K562 treated with DMSO at 1 percent for 48 hours (cell line): Measurements from ENCODE around the gene BCR. TPM values are rescaled to one million over a fixed set of nuclear protein-coding genes. Genes with fewer than 3 reads are reported as not detected.

Experiments used
- total RNA-seq: library from RNA; unstranded; fragments of 300-600 nt; gene quantifications from 2 replicates; pipeline ENCODE4 v1.2.3, GENCODE V29; 2022; ENCODE audit warnings: low replicate concordance; ENCODE audit errors: extremely low read depth

Gene BCR
- total RNA-seq = not detected in 2 replicates

DNA sequence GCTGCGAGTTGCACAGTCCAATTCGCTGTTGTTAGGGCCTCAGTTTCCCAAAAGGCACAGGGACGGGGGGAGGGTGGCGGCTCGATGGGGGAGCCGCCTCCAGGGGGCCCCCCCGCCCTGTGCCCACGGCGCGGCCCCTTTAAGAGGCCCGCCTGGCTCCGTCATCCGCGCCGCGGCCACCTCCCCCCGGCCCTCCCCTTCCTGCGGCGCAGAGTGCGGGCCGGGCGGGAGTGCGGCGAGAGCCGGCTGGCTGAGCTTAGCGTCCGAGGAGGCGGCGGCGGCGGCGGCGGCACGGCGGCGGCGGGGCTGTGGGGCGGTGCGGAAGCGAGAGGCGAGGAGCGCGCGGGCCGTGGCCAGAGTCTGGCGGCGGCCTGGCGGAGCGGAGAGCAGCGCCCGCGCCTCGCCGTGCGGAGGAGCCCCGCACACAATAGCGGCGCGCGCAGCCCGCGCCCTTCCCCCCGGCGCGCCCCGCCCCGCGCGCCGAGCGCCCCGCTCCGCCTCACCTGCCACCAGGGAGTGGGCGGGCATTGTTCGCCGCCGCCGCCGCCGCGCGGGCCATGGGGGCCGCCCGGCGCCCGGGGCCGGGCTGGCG, at the start of gene BCR:
TSS of gene BCR (plus strand) at position 209 of the 592 bp plus-strand sequence. CDS start 452 bp downstream, outside the sequence.

GRCh38 chr22:23144932-23145877, 35.1 kb upstream of the BCR start, which contains the start of gene RAB36:
RAB36 (plus strand) TSS chr22:23145477; CDS start chr22:23146617, 1,140 bp downstream.

Other genes with a start within 250 kb of the BCR start
- gene GNAZ, start 110.0 kb upstream of the BCR start, total RNA-seq = not detected in 2 replicates
- not detected in 2 replicates for gene RSPH14, start 38.5 kb upstream of the BCR start, total RNA-seq
- not detected in 2 replicates for gene RAB36, start 35.0 kb upstream of the BCR start, total RNA-seq